Measurements from ENCODE around the gene TNFSF4.
A peak's percentile ranks its signal among the peaks of the same experiment; 100 is the strongest.
"Not testable (repeated sequence)": the region's sequence is repeated elsewhere in the genome, so short reads cannot be mapped to it uniquely, and the experiment has no call there.

TNFSF4 gene, protein sequence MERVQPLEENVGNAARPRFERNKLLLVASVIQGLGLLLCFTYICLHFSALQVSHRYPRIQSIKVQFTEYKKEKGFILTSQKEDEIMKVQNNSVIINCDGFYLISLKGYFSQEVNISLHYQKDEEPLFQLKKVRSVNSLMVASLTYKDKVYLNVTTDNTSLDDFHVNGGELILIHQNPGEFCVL

DNA sequence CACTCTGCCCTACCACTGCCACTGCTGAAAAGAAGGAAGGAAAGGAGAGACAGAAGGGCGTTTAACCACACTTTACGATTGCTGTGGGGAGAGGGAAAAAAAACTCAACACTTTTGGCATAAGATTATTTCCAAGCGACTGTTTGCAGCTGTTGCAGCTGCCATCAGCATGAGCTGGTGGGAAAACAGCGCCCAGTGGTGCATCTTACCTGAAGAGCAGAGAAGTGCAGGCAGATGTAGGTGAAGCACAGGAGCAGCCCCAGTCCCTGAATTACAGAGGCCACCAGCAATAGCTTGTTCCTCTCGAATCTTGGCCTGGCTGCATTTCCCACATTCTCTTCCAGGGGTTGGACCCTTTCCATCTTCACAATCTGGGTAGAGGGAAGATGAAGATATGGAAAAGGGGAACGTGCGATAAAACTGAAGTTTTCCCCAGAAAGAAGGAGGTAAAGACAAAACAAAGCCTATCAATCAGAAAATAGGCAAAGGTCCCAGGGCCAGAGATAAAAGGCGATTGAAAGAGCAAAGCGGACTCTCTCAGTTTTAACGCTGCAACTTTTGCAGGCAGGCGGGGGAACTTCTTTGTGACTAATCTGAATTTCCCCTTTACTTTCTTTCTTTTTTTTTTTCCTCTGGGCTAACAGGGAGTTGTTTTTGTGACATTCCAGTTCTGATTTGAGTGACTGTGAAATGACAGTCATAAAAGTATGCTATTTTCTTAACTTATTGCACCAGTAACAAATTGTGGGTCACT lies at the start of gene TNFSF4:
TSS of gene TNFSF4 (minus strand) at position 516 of the 753 bp plus-strand sequence. CDS start at position 361, 155 bp downstream.
- no peak for DNase-seq

DNA sequence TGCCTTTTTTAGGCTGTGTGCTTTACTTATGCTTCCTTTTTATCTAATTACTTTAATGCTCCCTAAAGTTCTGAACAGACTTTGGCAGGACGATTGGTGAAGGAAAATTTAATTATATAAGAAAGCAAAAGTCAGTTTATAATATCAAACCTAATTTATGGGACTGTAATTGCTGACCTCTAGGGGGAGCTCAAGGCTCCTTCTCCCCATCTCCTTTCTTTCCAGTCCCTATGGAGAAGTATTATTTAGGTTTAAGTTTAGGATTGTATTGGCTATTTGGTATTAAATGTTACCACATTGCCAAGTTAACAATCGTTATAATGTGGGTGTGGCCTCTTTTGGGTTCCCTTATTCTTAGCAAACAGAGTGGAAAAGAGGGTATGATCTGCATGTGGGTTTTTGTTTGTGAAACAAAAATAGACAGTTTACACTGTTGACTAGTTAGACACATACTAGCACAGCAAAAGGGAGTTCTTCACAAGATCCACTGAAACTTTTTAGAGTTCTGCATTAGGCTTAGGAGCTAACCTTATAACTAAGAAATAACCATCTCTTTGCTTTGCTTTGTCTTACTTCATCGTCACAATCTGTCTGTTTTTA lies 48.2 kb upstream of the TNFSF4 start:
- peak; percentile 34 for DNase-seq

DNA sequence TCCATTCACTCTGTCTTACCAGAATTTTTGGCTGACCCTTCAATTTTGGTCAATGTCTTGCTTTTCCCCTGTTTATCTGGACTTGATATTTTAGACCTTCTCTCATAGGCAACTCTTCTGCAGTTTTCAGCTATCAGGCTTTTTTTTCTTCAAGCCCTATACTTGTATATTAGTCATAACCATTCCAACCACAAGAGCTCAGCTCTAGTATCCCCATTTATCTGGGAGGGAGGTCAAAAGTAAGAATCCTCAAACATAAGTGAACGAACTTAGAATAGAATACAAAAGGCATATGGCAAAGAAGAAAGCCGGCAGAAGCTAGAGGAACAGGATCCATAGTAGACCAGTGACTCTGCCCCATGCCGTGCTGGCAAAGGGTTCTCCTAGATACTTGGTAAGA lies 45.9 kb upstream of the TNFSF4 start:
- DNase-seq: peak; percentile 11

DNA sequence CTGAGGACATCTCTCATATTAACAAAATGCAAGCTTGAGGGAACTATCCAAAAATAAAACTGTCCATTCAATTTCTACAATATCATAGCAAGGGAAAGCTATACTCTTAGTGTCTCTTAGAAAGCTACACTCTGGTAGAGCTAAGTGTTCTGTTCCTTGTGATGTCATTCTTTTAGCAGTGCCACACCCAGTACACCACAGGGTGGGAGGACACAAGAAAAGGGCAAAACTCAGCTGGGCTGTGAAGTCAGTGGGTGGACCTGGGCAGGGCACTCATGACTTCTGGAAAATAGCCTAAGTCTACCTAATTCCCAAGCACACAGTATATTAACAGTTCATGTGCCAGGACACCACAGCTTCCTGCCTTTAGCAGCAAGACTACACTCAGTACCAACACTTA lies 42.2 kb upstream of the TNFSF4 start:
- DNase-seq: no peak

DNA sequence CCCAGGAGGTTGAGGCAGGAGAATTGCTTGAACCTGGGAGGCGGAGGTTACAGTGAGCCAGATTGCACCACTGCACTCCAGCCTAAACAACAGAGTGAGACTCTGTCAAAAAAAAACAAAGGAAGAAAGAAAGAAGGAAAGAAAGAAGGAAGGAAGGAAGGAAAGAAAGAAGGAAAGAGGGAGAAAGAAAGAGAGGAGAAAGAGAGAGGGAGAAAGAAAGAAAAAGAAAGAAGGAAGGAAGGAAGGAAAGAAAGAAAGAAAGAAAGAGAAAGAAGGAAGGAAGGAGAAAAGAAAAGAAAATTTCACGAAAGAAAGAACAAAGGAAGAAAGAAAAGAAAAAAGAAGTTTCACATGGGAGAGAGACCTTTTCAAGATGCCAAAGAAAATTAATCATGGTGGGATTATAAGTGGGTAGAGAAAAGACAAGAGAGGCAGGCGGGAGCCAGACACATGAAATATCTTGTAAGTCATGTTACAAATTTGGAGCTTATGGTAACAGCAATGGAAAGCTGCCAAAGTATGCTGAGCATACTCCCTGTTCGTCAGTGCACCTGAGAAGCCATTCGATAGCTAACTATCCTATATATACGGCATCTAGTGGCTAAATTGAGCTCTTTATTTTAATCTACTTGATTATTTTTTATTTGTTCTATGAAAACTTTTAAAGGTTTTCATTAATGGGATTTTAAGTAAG lies 41.3 kb upstream of the TNFSF4 start:
- DNase-seq: no peak

DNA sequence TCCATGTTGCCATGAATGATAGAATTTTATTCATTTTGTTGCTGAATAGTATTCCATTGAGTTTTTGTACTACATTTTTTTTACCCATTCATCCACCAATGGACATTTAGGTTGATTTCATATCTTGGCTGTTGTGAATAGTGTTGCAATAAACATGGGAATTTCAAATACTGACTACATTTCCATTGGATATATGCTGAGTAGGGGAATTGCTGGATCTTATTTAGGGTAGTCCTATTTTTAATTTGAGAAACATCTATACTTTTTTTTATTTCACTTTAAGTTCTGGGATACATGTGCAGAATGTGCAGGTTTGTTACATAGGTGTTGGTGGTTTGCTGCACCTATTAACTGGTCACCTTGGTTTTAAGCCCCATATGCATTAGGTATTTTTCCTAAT lies 38.8 kb upstream of the TNFSF4 start:
- no peak for DNase-seq

DNA sequence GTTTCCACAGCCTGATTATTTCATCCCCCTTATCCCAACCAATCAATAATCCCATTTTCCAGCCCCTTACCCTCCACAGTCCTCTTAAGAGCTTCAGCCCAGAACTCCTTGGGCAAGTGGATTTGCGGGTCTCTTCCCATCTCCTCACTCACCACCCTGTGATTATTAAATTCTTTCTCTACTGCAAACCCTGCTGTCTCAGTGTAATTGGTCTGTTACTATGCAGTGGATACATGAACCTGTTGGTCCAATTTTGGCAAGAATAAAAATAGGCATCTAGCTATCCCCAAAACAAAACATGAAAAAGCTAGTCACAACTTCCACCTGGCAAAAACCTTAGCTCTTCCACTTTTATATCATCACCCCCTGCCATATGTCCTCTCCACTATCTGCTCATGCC lies 36.2 kb upstream of the TNFSF4 start:
- DNase-seq: no peak

DNA sequence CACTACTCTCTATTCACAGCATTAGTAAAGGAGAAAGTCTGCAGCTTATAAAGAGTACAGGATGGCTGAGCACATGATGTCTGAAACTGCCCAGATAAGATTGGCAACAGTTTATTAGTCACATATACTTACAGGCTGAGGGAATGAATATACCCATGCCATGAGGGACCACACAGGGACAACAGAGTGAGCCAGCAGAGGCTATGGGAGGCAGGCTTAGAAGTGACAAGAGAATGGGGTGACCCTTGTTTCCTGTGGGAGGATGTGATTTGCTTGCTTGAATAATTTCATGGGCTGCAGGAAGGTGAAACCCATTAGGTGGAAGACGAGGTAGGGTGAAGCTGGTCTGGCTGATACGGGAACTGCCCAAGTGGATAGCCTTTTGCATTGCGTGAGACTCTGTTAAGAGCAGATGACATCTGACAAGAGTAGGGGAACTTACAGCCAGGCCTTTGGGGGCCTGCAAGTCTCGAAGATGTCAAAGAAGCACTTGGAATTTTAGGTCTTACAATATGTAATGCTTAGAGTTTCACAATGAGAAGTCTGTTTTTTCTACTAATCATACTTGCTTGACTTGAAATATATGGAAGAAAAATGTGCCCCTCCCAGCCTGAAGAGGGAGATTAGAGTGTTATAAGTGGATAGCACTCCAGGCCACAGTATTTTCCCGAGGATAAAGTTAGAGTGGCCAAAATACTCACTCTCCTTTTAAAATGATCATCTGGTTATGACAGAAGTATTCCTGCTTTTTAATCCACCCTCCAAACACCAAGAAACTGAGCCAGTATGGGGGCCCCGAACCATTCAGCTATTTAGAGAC lies 34.6 kb upstream of the TNFSF4 start:
- DNase-seq: no peak

DNA sequence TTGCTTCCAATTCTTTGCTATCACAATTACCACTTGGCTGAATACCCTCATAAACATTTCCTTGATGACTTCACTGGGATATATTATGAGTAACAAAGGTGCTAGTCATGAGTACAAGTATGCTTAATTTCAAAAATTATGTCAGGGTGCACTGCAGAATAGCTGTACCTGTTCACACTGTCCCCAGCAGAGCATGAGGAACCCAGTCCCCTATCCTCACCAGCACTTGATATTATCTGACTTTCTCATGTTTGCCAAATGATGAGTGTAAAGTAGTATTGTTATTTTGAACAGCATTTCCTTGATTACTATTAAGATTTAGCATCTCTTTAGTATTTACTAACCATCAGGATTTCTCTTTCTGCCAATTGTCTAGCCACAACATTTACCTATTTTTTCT lies 33.5 kb upstream of the TNFSF4 start:
- no peak for DNase-seq

DNA sequence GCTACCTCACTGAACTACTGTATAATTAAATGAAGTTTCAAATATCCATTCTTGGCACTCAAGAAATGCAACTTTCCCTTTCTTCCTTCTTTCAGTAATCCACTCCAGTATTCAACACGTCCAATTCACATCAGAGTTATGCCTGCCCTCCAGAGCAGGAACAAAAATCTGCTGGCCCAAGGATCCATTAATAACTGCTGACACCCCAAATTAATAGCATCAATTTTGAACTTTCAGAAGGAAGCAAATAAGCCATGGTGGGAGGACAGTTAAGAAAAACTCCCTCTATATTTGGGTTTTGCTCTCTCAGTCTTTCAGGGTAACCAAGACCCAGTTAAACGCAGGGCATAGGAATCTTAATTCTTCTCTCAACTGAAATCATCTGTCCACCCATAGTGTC lies 31.9 kb upstream of the TNFSF4 start:
- DNase-seq: no peak

DNA sequence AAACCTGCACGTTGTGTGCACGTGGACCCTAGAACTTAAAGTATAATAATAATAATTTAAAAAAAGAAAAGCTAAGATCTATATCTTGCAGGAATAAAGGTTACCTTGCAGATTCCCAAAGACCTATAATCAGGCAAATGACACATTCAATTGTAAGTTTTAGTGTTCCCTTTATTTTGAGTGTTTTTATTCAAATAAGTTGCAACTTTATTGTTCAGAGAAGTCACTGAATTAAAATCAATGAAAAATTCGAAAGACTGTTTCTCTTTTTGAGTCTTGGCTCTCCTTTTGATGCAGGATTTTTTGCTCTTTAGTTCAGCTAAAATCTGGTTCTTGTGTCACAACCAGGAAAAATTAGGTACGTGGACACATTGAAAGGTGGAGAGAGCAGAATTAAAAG lies 27.8 kb upstream of the TNFSF4 start:
- no peak for DNase-seq

DNA sequence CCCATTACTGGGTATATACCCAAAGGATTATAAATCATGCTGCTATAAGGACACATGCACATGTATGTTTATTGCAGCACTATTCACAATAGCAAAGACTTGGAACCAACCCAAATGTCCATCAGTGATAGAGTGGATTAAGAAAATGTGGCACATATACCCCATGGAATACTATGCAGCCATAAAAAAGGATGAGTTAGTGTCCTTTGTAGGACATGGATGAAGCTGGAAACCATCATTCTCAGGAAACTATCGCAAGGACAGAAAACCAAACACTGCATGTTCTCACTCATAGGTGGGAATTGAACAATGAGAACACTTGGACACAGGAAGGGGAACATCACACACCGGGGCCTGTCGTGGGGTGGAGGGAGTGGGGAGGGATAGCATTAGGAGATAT lies 27.3 kb upstream of the TNFSF4 start:
- not testable (repeated sequence) for DNase-seq

DNA sequence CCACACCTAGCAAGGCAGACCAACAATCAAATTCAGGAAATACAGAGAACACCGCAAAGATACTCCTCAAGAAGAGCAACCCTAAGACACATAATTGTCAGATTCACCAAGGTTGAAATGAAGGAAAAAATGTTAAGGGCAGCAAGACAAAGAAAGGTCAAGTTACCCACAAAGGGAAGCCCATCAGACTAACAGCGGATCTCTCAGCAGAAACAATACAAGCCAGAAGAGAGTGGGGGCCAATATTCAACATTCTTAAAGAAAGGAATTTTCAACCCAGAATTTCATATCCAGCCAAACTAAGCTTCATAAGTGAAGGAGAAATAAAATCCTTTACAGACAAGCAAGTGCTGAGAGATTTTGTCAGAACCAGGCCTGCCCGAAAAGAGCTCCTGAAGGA lies 21.9 kb upstream of the TNFSF4 start:
- DNase-seq: not testable (repeated sequence)

DNA sequence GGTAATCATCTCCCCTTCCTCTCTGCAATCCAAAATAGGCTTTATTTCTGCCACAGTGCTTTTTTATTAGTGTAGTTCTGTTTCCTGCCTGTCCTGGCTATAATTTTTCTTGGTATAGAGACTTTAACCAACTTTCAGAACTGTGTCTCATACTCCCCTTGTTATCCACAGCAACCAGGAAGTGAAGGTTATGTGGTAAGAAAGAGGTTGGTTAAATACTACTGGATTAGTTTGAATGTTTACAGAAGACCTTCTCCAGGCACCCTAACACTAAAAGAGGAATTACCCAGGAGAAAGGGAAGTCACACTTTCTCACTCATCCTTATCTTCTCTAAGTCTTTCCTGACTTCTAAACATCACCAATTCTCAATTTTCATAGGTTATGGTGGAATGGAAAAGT lies 17.8 kb upstream of the TNFSF4 start:
- DNase-seq: peak; percentile 9

DNA sequence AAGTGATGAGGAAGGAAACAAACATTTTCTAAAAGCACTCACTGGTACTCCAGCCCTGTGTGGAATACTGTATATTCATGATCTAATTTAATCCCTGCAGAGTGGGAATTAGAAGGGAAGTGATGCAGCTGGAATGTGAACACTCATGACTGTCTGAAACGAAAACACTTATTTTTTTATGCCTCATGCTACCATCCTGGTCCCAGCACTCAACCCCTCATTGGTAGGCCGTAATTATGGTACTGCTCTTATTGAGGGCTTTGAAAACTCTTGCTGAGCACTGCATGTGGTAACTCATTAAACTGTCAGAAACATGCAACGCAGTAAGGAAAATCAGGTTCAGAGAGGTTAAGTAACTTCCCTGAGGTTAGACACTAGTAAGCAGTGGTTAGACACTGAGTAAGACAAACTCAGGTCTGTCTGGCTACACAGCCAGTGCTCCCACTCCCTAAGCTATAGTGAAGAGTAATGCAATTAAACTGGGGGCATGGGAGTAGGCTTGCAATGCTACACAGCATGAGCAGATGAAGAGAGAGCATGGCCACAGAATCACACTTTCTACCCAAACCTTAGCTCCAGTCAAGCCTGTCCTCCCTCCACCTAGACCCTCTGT lies 17.3 kb upstream of the TNFSF4 start:
- DNase-seq: peak; percentile 61

DNA sequence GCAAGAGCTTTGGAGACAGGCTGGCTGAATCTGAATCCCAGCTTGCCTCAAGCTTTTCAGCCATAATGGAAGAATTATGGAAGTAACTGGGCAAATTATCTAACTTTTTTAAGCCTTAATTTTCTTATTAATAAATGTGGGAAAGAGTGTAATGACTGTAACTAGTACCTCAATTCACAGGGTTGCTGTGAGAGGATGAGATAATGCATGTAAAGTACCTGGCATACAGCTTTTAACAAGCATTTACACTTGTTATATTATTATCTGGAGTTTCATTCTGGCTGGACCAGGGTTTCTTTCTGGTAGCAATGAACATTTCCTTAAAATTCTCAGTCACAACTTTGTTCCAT lies 15.9 kb upstream of the TNFSF4 start:
- DNase-seq: no peak

DNA sequence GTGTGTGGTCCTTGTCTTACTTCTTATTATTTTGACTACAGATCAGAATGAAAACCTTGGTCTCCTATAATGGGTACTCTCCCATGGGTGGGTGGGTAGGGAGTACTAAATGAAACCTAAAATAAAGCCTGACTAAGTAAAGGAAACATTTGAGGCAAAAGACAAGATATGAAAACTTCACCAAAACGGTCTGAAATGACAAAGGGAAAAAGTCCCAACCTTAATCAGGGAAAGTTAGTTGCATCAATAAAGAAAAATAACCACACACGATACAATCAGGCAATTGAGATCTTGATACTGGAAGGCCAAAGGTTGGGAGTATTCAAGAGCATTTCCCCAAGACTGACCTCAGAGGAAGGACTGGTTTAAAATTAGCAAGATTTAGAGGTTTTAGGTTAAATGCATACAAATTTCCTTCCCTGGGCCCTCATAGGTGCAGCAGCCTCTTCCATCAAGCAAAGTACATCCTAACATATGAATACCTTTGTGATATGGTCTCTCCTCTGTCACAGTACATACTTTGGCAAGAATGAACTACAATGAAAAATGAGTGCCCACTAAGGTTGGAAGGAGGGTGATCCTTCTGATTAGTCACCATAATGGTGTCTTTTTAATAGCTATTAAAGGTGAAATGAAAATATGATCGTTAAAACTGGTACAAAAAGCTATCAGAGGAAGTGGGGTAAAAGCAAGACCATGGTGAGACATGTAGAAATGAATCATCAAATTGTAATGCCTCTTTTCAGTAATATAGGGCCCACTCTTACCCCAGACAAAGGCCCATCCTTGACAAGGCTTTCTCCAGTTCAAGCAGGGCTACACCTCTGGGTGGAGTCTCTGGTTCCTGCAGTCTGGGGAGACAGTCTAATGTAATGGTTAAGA lies 15.3 kb upstream of the TNFSF4 start:
- DNase-seq: no peak

DNA sequence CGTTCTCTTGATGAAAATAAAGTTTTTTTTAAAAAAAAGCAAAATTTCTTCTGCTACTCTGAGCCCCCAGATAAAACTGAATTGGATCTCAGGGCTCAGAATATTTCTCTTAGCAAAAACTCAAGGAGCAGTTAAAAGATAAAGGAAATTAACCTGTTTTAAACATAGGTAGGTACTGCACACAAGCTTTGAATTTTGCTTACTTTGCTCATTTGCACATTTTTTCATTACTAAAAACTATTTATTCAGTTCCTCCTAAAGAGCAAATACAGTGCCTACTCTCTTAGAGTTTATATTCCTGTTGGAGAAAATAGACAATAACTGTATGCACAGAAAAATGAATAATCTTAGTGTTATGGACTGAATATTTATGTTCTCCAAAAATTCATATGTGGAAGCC lies 13.0 kb upstream of the TNFSF4 start:
- DNase-seq: no peak

DNA sequence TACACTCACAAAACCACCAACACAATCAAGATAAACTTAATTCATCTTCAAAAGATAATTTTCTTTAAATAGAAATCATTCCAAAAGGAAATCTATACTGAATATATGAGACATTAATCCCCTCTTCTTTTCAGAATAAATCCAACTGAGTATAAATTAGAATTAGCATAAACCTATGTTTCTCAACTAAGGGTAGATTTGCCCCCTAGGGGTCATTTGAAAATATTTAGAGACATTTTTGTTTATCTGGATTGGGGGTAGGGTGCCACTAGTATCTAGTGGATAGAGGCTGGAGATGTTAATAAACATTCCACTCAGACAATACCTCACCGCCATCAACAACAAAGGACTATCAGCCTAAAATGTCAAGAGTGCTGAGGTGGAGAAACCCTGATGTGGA lies 6.5 kb upstream of the TNFSF4 start:
- no peak for DNase-seq

DNA sequence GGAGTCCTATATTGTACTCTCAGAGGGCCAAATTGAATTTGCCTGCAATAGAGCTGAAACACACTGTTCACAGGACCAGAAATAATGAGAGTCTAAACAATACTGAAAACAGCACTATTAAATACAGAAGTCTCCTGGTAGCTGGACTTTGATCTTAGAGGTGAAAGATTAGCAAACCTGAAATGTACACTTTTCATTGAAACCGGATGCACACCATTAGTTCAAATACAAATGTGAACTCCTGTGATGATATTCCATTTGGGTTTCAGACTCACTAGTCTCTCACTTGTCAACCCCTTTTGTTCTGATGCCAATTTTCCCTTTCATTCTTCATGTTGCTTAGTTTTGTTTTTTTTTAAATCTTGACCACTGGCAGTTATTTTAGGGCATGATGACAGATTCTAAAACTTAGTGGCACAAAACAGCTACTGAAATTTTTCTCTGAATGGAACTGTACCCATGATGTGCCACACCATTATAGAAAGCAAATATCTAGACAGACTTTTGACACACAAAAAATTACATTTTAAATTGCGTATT lies 5.9 kb upstream of the TNFSF4 start:
- no peak for DNase-seq

DNA sequence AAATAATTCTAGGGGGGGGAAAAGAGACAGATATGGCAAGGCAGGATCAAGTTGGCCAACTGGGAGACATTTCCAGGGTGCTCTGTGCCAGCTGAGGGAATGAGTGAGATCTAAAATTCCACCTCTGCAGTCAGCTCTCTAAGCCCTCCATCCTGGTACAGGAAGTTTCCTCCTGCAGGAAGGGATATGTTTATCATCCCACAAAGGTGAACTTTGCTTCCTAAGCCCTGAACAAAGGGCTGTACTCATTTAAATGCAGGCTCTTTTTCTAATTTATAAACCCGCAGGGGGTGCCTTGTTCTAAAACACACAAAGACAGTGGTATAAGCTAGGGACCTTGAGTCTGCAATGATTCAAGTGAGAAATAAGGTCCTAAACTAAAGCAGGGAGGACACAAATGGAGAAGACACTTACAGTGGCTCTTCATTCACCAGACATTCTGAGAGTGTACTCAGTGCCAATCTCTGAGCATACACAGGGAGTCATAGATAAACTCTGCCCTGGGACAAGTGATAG lies 3.6 kb upstream of the TNFSF4 start:
- DNase-seq: no peak

Measured in fibroblast of skin of right quadriceps (primary cell).